ENCODE measurements around the gene ERFL.

The ERFL gene

DNA sequence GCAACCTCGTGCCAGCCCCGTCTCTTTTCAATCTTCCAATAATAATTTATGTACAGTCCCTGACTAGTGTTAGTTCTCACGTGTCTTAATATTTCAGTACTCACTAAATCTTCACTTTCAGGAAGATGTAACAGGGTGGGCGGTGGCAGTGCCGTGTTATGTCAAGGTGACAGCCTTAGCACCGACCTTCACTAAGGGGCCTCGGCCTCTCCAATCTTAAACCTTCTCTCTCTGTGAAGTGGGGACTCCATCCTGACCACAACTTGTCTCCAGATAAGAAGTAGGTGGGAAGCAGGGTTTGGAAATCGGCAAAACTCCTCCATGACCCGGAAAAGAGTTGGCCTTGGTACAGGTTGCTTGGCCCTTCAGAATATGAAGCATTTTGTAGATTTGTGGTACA lies 66.4 kb downstream of the ERFL start:
- DNase-seq (ENCODE audit: insufficient read length, low spot score) (no peak), FAIRE-seq (no peak)

DNA sequence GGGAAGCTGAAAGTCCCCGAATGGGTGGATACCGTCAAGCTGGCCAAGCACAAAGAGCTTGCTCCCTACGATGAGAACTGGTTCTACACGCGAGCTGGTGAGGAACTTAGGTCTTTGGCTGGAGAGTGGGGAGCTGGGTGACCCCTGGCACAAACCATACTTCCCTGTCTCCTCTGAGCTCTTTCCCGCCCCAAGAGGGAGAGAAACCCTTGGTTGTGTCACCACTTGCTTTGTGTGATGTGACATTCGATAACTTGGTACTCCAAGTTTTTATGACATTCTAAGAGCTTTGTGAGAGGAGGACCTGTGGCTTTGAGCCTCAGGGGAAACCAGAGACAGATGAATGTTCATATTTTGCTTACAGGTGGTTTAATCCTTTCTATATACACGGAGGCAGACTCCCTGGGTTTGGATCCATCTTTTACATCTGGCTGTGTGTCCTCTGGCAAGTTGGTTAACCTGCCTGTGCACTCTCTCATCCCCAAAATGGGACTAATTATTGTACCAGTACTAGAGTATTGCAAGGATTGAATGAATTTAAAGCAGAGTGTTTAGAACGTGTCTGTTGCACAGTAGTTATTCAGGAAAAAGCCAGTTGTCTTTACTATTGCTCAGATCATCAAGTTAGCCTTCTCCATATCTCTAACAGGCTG lies 67.0 kb downstream of the ERFL start:
- DNase-seq (ENCODE audit: insufficient read length, low spot score) (no peak), FAIRE-seq (no peak)

DNA sequence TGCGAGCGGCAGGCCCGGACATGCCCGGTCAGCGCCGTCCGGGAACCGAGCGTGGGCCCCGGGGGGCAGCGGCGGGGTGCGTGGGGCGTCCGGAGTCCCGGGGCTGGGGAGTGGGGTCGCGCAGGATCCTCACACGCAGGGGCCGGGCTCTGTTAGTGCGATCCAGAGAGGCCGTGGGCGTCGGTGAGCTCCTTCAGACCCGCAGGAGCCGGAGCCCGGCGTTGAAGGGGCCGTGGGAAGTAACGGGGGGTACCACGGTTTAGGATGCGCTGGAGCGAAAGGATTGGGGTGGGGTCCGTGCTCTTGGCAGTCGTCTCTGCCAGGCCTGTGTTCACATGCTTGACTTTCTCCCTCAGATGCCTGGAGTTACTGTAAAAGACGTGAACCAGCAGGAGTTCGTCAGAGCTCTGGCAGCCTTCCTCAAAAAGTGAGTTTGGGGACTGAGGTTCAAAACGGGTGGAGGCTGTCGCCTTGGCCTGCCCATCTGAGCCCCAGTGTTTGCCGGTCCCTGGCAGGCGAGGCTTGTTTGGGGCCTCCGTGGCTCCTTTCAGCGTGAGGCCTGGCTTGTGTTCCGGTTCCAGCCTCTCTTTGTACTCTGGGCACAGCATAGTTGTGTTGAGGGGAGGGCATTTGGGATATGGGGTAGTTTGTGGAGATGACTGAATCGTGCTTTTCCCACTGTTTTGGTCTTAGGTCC lies 67.7 kb downstream of the ERFL start:
- DNase-seq (ENCODE audit: insufficient read length, low spot score): no peak
- FAIRE-seq: no peak

DNA sequence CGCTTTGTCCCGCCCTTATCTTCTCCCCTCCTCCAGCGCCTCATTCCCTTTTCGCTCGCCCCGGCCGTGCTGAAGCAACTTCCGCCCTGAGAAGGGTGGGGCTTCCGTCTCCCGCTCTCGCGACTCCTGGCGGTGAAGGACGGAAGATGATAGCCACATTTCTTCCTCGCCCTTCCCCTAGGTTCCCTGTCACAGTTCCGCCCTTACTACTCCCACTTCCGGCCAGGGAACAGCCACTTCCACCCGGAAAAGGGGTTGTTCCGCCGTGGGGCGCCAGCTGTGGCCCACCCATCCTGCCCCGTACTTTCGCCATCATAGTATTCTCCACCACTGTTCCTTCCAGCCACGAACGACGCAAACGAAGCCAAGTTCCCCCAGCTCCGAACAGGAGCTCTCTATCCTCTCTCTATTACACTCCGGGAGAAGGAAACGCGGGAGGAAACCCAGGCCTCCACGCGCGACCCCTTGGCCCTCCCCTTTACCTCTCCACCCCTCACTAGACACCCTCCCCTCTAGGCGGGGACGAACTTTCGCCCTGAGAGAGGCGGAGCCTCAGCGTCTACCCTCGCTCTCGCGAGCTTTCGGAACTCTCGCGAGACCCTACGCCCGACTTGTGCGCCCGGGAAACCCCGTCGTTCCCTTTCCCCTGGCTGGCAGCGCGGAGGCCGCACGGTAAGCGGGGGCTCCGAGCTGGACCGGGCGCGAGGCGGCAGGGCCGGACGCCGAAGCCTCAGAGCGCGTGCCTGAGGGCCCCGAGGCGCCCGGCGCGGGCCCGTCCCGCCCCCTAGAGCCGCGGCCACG lies 68.4 kb downstream of the ERFL start, which contains the start of gene RPS19:
TSS of gene RPS19 (plus strand) at position 638 of the 801 bp plus-strand sequence. CDS start 520 bp downstream, outside the sequence.
- peak; percentile 94 for DNase-seq (ENCODE audit: insufficient read length, low spot score)
- FAIRE-seq: peak; percentile 98

DNA sequence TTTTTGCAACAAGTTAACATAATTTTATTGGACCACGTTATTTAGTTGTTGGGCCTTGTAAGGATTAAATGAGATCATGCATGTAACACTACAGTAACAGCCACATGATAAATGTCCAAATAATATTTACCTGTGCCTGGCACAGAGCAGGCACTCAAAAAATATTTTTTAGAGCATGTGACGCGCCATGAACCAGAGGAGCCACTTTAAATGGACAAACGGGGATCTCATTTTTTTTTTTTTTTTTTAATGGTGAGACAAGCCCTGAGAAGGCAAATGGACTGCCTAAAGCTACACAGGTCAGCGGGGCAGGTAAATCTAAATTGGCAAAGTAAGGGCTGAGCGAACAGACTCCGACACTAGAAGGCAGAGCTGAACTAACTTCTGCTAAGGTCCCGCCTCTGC lies 69.0 kb downstream of the ERFL start:
- DNase-seq (ENCODE audit: insufficient read length, low spot score) (no peak), FAIRE-seq (no peak)

Data from HTR-8/SVneo (cell line).